Endothelial cell (in vitro differentiated cells): ENCODE data around the gene SASS6. TPM values are rescaled to one million over a fixed set of nuclear protein-coding genes. Genes with fewer than 3 reads are reported as not detected.
A peak's percentile ranks its signal among the peaks of the same experiment; 100 is the strongest.

ENCODE experiments used
- DNase-seq: peaks from one replicate; pipeline ENCODE4 v3.0.0; 2021; ENCODE audit warnings: low spot score
- H3K27ac Mint-ChIP-seq: one replicate; pipeline ENCODE4 v1.8.0; 2021; ENCODE audit warnings: mixed read lengths, inconsistent platforms; ENCODE audit not compliant: unreplicated experiment
- H3K27me3 Mint-ChIP-seq: one replicate; pipeline ENCODE4 v1.8.0; 2021; ENCODE audit warnings: mild to moderate bottlenecking, moderate library complexity, mixed read lengths, inconsistent platforms; ENCODE audit not compliant: unreplicated experiment
- H3K36me3 Mint-ChIP-seq: one replicate; pipeline ENCODE4 v1.8.0; 2021; ENCODE audit warnings: mild to moderate bottlenecking, low read depth, mixed read lengths, inconsistent platforms; ENCODE audit not compliant: unreplicated experiment
- H3K4me1 Mint-ChIP-seq: one replicate; pipeline ENCODE4 v1.8.0; 2021; ENCODE audit warnings: mild to moderate bottlenecking, mixed read lengths, inconsistent platforms; ENCODE audit not compliant: unreplicated experiment
- H3K4me3 Mint-ChIP-seq: one replicate; pipeline ENCODE4 v1.8.0; 2021; ENCODE audit warnings: mild to moderate bottlenecking, mixed read lengths, inconsistent platforms; ENCODE audit not compliant: unreplicated experiment
- H3K9me3 Mint-ChIP-seq: one replicate; pipeline ENCODE4 v1.8.0; 2021; ENCODE audit warnings: mixed read lengths, inconsistent platforms; ENCODE audit not compliant: unreplicated experiment
- total RNA-seq: library from RNA; stranded (reverse); fragmentation: NEBNext Ultra II Directional; extraction: Animal tissue kit (Norgen Biotek cat#: 25700); gene quantifications from one replicate; pipeline ENCODE4 v1.2.1, GENCODE V29; 2021; ENCODE audit not compliant: unreplicated experiment
- TF ChIP-seq, protein P1 (sequence below): fragments of 200-600 bp; sonication (generic); IDR thresholded peaks from one replicate; pipeline ENCODE4 v1.5.0; 2021; ENCODE audit warnings: antibody characterized with exemption; ENCODE audit not compliant: unreplicated experiment

The SASS6 gene
- total RNA-seq, 1 donor from 2014 or later: 6.1 TPM

DNA sequence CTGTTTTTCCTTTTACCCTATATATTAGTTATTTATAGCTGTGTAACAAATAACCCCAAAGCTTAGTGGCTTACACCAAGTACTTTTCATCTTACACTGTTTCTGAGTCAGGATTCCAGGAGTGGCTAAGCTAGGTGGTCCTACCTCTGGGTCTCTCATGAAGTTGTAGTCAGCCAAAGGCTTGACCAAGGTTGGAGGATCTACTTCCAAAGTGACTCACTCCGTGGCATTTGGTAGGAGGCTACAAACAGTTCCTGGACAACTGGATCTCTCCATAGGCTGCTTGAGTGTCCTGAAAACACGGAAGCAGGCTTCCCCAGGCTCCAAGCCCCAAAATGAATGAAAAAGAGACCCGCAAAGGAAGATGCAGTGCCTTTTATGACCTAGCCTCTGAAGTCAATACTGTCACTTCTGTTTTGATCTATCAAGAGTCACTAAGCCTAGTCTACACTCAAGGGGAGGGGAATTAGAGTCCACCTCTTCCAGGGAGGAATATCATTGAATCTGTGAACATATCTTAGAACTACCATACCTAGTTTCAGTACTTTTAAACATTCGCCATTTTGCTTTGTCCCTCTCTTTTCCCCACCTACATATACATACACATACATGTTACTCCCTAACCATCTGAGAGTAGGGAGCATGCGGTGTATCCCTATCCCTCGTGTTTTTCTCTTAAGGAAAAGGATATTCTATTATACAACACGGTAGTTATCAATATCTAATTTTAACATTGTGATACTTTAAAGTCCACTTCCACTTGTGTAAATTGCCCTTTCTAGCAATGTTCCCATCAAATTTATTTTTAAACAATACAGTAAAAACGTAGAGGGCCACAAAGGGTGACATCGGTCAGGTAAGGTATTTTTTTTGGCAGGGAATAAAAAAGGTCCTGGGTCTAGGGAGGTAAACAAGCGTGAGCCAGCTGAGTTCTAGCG is 95.7 kb downstream of the SASS6 start:
- Mint-ChIP-seq H3K27ac (peak overlapping the region; percentile 95), H3K36me3 (peaks cover 11% of the 10 kb centered on the region), H3K9me3 (no peaks in the 10 kb centered on the region), H3K4me3 (peak overlapping the region; percentile 100), H3K4me1 (peaks cover 31% of the 10 kb centered on the region), H3K27me3 (peaks cover 13% of the 10 kb centered on the region)
- TF ChIP-seq, protein P1, sequence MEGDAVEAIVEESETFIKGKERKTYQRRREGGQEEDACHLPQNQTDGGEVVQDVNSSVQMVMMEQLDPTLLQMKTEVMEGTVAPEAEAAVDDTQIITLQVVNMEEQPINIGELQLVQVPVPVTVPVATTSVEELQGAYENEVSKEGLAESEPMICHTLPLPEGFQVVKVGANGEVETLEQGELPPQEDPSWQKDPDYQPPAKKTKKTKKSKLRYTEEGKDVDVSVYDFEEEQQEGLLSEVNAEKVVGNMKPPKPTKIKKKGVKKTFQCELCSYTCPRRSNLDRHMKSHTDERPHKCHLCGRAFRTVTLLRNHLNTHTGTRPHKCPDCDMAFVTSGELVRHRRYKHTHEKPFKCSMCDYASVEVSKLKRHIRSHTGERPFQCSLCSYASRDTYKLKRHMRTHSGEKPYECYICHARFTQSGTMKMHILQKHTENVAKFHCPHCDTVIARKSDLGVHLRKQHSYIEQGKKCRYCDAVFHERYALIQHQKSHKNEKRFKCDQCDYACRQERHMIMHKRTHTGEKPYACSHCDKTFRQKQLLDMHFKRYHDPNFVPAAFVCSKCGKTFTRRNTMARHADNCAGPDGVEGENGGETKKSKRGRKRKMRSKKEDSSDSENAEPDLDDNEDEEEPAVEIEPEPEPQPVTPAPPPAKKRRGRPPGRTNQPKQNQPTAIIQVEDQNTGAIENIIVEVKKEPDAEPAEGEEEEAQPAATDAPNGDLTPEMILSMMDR: no peak
- DNase-seq: no peak

DNA sequence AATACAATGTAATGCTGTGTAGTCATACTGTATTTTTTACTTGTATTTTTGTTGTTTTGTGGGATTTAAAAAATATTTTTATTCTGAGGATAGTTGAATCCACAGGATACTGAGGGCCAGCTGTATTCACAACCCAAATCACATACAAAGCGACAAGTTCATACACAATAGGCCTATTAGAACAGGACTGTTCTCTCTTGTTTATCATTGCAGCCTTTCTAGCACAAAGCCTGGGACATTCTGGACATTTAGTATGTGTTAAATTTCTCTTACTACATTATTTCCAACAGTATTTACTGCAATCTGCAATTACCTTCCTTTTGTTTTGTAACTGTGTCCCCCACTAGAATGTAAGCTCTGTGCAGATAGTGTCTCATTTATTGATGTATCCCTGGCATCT is 97.5 kb downstream of the SASS6 start:
- peak overlapping the region; percentile 82 for H3K4me3 Mint-ChIP-seq
- DNase-seq: no peak
- H3K9me3 Mint-ChIP-seq: no peaks in the 10 kb centered on the region
- H3K27ac Mint-ChIP-seq: peak overlapping the region; percentile 36
- H3K27me3 Mint-ChIP-seq: peaks cover 13% of the 10 kb centered on the region
- peaks cover 26% of the 10 kb centered on the region for H3K4me1 Mint-ChIP-seq
- TF ChIP-seq, protein P1: no peak
- peaks cover 7% of the 10 kb centered on the region for H3K36me3 Mint-ChIP-seq

DNA sequence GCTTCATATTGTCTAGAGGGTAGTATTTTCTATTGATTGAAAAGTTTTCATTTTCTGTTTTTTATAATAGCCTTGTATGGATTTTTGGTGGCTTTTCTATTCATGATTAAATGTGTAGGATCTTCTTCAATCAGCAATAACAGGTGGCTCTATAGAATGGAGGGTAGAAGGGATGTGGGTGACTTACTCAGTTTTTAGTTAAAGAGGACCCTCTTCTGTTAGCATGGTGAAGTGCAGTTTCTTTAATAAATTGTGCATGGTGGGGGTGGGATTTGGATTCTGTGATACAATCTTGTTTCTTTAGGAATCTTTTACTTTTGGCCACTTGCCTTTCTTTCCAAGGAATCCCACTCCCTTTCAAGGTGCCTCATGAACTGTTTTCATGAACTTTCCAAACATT is 98.3 kb downstream of the SASS6 start:
- TF ChIP-seq, protein P1: no peak
- Mint-ChIP-seq H3K4me1 (peaks cover 21% of the 10 kb centered on the region), H3K9me3 (no peaks in the 10 kb centered on the region), H3K36me3 (peaks cover 7% of the 10 kb centered on the region), H3K27ac (no peak overlapping the region), H3K27me3 (peaks cover 13% of the 10 kb centered on the region), H3K4me3 (no peak overlapping the region)
- no peak for DNase-seq

Other genes with a start within 250 kb of the SASS6 start
- 19.0 TPM for gene SLC35A3, start 162.9 kb downstream of the SASS6 start, total RNA-seq
- 10.5 TPM for gene TRMT13, start 233 bp upstream of the SASS6 start, total RNA-seq
- 0.64 TPM for gene LRRC39, start 45.3 kb upstream of the SASS6 start, total RNA-seq
- 8.7 TPM for gene DBT, start 116.9 kb upstream of the SASS6 start, total RNA-seq
- 46.3 TPM for gene RTCA, start 133.3 kb upstream of the SASS6 start, total RNA-seq
- gene CDC14A, start 219.6 kb upstream of the SASS6 start, total RNA-seq: 12.9 TPM